Mesenchymal stem cell (in vitro differentiated cells and primary cell): ENCODE data around the gene LMF1.

Experiments used
- DNase-seq: peaks from one replicate; pipeline ENCODE4 v3.0.0-alpha.2; 2013
- H2AFZ ChIP-seq: one replicate; pipeline ENCODE4 v1.6.1; 2013; ENCODE audit warnings: low read depth, mild to moderate bottlenecking, control low read depth, inconsistent platforms, low read length, moderate library complexity
- H2AK5ac ChIP-seq: 2 replicates; pipeline ENCODE4 v1.6.1; 2013; ENCODE audit warnings: low read length, moderate library complexity, mild to moderate bottlenecking, inconsistent platforms; ENCODE audit not compliant: severe bottlenecking
- H2BK120ac ChIP-seq: one replicate; pipeline ENCODE4 v1.6.1; 2013; ENCODE audit warnings: low read depth, mild to moderate bottlenecking, inconsistent platforms, low read length, moderate library complexity
- H2BK12ac ChIP-seq, 2 experiments: one replicate each; pipeline ENCODE4 v1.6.1; 2013; ENCODE audit warnings: inconsistent platforms in 2 of 2, low read length in 2 of 2, mild to moderate bottlenecking in 2 of 2, moderate library complexity in 2 of 2, control low read depth in 1 of 2
- H2BK15ac ChIP-seq: one replicate; pipeline ENCODE4 v1.6.1; 2013; ENCODE audit warnings: mild to moderate bottlenecking, low read depth, inconsistent platforms; ENCODE audit not compliant: poor library complexity, severe bottlenecking
- H2BK5ac ChIP-seq: 2 replicates; pipeline ENCODE4 v1.6.1; 2013; ENCODE audit warnings: low read depth, mild to moderate bottlenecking, low read length, control low read depth, inconsistent platforms; ENCODE audit not compliant: poor library complexity, severe bottlenecking
- H3K14ac ChIP-seq, 2 experiments: one replicate each; pipeline ENCODE4 v1.6.1; 2013; ENCODE audit warnings: inconsistent platforms in 2 of 2, low read length in 2 of 2, control low read depth in 1 of 2, mild to moderate bottlenecking in 1 of 2, moderate library complexity in 1 of 2
- H3K18ac ChIP-seq, 2 experiments: one replicate each; pipeline ENCODE4 v1.6.1; 2013; ENCODE audit warnings: inconsistent platforms in 2 of 2, low read length in 2 of 2, control low read depth in 1 of 2, low read depth in 1 of 2, mild to moderate bottlenecking in 1 of 2
- H3K23ac ChIP-seq, 2 experiments: one replicate each; pipeline ENCODE4 v1.6.1; 2013; ENCODE audit warnings: inconsistent platforms in 2 of 2, low read length in 2 of 2, mild to moderate bottlenecking in 2 of 2, moderate library complexity in 2 of 2, control low read depth in 1 of 2
- H3K27ac ChIP-seq: 2 replicates; pipeline ENCODE4 v1.5.1; 2013; ENCODE audit warnings: mild to moderate bottlenecking, moderate library complexity, low read length, control low read depth, inconsistent platforms; ENCODE audit not compliant: poor library complexity, severe bottlenecking
- H3K27me3 ChIP-seq, 2 experiments: 2 replicates each; pipeline versions ENCODE4 v1.6.1 to v1.7.0; 2013; ENCODE audit warnings: low read length in 2 of 2, mild to moderate bottlenecking in 2 of 2, moderate library complexity in 2 of 2, control low read depth in 1 of 2, inconsistent platforms in 1 of 2; ENCODE audit not compliant: control insufficient read depth in 1 of 2, insufficient read depth in 1 of 2
- H3K36me3 ChIP-seq, 2 experiments: 2 replicates each; pipeline versions ENCODE4 v1.6.1 to v1.7.0; 2013; ENCODE audit warnings: low read length in 2 of 2, control low read depth in 1 of 2, inconsistent platforms in 1 of 2, low read depth in 1 of 2, mild to moderate bottlenecking in 1 of 2; ENCODE audit not compliant: insufficient read depth in 2 of 2, control insufficient read depth in 1 of 2
- H3K4ac ChIP-seq, 2 experiments: one replicate each; pipeline ENCODE4 v1.6.1; 2013; ENCODE audit warnings: inconsistent platforms in 2 of 2, low read length in 2 of 2, mild to moderate bottlenecking in 2 of 2, moderate library complexity in 2 of 2, control low read depth in 1 of 2, low read depth in 1 of 2
- H3K4me1 ChIP-seq: 2 replicates; pipeline ENCODE4 v1.6.1; 2013; ENCODE audit warnings: low read depth, low read length, control low read depth; ENCODE audit not compliant: control insufficient read depth, insufficient read depth
- H3K4me2 ChIP-seq: 2 replicates; pipeline ENCODE4 v1.6.1; 2013; ENCODE audit warnings: low read length, mild to moderate bottlenecking, inconsistent platforms; ENCODE audit not compliant: poor library complexity, severe bottlenecking
- H3K4me3 ChIP-seq, 2 experiments: 2 replicates each; pipeline versions ENCODE4 v1.5.1 to v1.7.0; 2013; ENCODE audit warnings: low read length in 2 of 2, mild to moderate bottlenecking in 2 of 2, control low read depth in 1 of 2, low read depth in 1 of 2; ENCODE audit not compliant: insufficient read depth in 1 of 2
- H3K79me1 ChIP-seq: replicated peaks from 2 replicates; pipeline ENCODE4 v1.6.1; 2013; ENCODE audit warnings: mild to moderate bottlenecking, control low read depth, low read length, inconsistent platforms; ENCODE audit not compliant: poor library complexity, severe bottlenecking
- H3K9ac ChIP-seq: 2 replicates; pipeline ENCODE4 v1.7.0; 2013; ENCODE audit warnings: mild to moderate bottlenecking, low read length, moderate library complexity
- H3K9me3 ChIP-seq: 2 replicates; pipeline ENCODE4 v1.7.0; 2013; ENCODE audit warnings: mild to moderate bottlenecking, low read length; ENCODE audit not compliant: control insufficient read depth
- H4K8ac ChIP-seq: one replicate; pipeline ENCODE4 v1.6.1; 2013; ENCODE audit warnings: inconsistent platforms, mild to moderate bottlenecking, low read length, moderate library complexity
- H4K91ac ChIP-seq: one replicate; pipeline ENCODE4 v1.6.1; 2013; ENCODE audit warnings: mild to moderate bottlenecking, low read length, inconsistent platforms
- WGBS: methylation state at CpG from one replicate; pipeline ENCODE4 v1.1.7; 2013; ENCODE audit warnings: mixed read lengths; 5-methylcytosine and 5-hydroxymethylcytosine counted together

The LMF1 gene

DNA sequence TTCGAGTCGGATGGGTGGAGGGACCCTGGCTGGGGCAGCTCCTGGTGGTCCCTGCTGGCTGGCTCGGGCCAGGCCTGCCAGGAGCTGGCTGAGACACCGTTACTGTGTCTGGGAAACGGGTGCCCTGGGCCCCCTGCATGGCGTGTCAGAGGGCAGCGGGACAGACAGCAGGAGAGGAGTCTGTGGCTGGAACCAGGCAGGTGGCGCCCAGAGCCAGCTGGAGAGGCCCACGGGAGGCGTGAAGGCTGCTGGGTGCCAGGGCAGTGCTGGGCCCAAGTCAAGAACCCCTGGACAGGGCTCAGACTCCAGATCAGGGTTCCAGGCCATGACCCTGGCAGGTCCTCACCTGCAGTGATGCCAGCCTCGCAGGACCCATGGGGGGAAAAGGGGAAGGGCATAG lies 27.4 kb upstream of the LMF1 start:
- H4K8ac ChIP-seq, result no peak overlapping the region
- no peaks in the 10 kb centered on the region for H3K36me3 ChIP-seq
- no peak overlapping the region for H3K14ac ChIP-seq
- H3K4me2 ChIP-seq, result no peak overlapping the region
- peaks cover 60 to 71% of the 10 kb centered on the region in 2 experiments for H3K27me3 ChIP-seq
- no peak overlapping the region for H3K4me3 ChIP-seq
- H3K9ac ChIP-seq, result no peak overlapping the region
- H4K91ac ChIP-seq, result no peak overlapping the region
- H2BK12ac ChIP-seq, result no peak overlapping the region
- H2BK5ac ChIP-seq, result no peak overlapping the region
- H2BK120ac ChIP-seq, result no peak overlapping the region
- no peak overlapping the region for H3K27ac ChIP-seq
- no peak overlapping the region for H2AK5ac ChIP-seq
- H3K18ac ChIP-seq, result no peak overlapping the region
- H3K23ac ChIP-seq, result no peak overlapping the region
- H2AFZ ChIP-seq, result no peak overlapping the region
- DNase-seq, result no peak
- WGBS, result 63% methylated on average over 11 of the region's 11 CpGs
- H3K4ac ChIP-seq, result no peak overlapping the region
- H3K9me3 ChIP-seq, result peaks cover 25% of the 10 kb centered on the region
- peaks cover 17% of the 10 kb centered on the region for H3K4me1 ChIP-seq
- peak overlapping the region; percentile 13 for H2BK15ac ChIP-seq
- no peaks in the 10 kb centered on the region for H3K79me1 ChIP-seq

DNA sequence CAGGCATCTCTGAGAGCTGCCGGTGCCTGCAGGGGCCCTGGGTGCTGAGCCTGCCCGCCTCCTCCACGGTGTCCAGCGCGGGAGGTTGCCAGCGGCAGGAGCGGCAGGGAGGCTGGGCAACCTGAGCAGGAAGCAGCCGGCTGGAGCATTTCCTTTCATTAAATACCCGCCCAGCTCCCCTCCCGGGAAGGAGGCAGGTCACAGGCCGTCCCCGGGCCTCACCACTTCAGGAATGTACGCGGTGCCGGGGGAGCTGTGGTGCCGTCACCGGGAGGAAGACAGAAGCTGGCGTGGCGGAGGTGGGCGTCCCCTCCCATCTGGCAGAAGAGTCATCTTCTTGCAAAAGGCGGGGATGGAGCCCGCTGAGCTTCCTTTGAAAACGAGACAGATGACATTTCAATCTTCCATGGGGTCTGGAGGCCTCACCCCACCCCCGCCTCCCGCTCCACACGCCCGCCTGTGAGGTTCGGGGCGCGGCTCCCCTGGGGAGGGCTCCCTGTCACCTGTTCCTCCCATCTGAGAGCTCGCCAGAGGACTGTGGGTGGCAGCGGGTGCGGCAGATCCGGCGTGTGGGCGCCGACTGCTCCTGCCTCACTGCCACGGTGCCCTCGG lies 26.8 kb upstream of the LMF1 start:
- Histone ChIP-seq H3K27me3 (peaks cover 60 to 68% of the 10 kb centered on the region in 2 experiments), H3K27ac (no peak overlapping the region)

DNA sequence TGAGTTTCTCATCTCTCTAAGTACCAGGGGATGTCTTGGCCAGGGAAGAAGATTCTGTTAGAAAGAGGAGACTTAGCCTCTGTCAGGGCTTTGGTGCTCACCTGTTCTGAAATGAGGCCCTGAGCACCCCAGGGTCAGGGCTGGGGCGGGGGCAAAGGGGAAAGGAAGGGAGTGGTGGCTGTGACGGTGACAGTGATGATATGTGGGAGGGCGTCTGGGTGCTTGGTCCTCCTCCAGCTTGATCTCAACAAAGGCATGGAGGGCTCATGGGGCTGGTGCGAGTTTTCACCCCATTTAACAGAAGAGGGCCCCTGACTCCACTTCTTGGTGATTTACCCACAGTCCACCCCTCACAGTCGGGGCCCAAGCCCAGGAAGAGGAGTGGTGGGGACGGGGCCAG lies 25.9 kb upstream of the LMF1 start:
- WGBS, result 43% methylated on average over 5 of the region's 6 CpGs
- H3K9me3 ChIP-seq, result peaks cover 27% of the 10 kb centered on the region
- H3K14ac ChIP-seq, result no peak overlapping the region
- H2BK12ac ChIP-seq, result no peak overlapping the region
- H2BK15ac ChIP-seq, result no peak overlapping the region
- no peak overlapping the region for H3K4ac ChIP-seq
- no peak overlapping the region for H3K27ac ChIP-seq
- peaks cover 7% of the 10 kb centered on the region for H3K4me1 ChIP-seq
- H4K8ac ChIP-seq, result no peak overlapping the region
- H4K91ac ChIP-seq, result no peak overlapping the region
- no peak overlapping the region for H3K23ac ChIP-seq
- no peak overlapping the region for H3K4me2 ChIP-seq
- no peak for DNase-seq
- H2AK5ac ChIP-seq, result no peak overlapping the region
- no peak overlapping the region for H3K4me3 ChIP-seq
- H3K79me1 ChIP-seq, result no peaks in the 10 kb centered on the region
- H2BK5ac ChIP-seq, result no peak overlapping the region
- H3K9ac ChIP-seq, result no peak overlapping the region
- H3K27me3 ChIP-seq, result peaks cover 60 to 65% of the 10 kb centered on the region in 2 experiments
- no peaks in the 10 kb centered on the region for H3K36me3 ChIP-seq
- H2AFZ ChIP-seq, result no peak overlapping the region
- no peak overlapping the region for H2BK120ac ChIP-seq
- H3K18ac ChIP-seq, result no peak overlapping the region

More for the DNA sequence above, 26.8 kb upstream of the LMF1 start:
- Histone ChIP-seq H3K4ac (no peak overlapping the region), H3K36me3 (no peaks in the 10 kb centered on the region), H3K4me3 (no peak overlapping the region), H3K9me3 (peaks cover 27% of the 10 kb centered on the region), H2AFZ (no peak overlapping the region), H2BK15ac (no peak overlapping the region), H3K9ac (no peak overlapping the region), H3K14ac (no peak overlapping the region), H3K23ac (no peak overlapping the region), H4K91ac (no peak overlapping the region), H2BK120ac (no peak overlapping the region), H2AK5ac (no peak overlapping the region), H4K8ac (no peak overlapping the region), H2BK12ac (no peak overlapping the region), H3K4me2 (no peak overlapping the region), H2BK5ac (no peak overlapping the region), H3K79me1 (no peaks in the 10 kb centered on the region), H3K4me1 (peaks cover 11% of the 10 kb centered on the region), H3K18ac (no peak overlapping the region)
- peak; percentile 40 for DNase-seq
- 77% methylated on average over 39 of the region's 39 CpGs for WGBS

GRCh38 chr16:995783-996182 lies 25.0 kb upstream of the LMF1 start:
- no peak overlapping the region for H2BK120ac ChIP-seq
- 67% methylated on average over 3 of the region's 3 CpGs for WGBS
- H2AFZ ChIP-seq, result no peak overlapping the region

More at GRCh38 chr16:995783-996182, 25.0 kb upstream of the LMF1 start:
- Histone ChIP-seq H3K27ac (no peak overlapping the region), H3K36me3 (no peaks in the 10 kb centered on the region), H4K91ac (no peak overlapping the region), H3K18ac (no peak overlapping the region), H4K8ac (no peak overlapping the region), H3K79me1 (no peaks in the 10 kb centered on the region), H2BK15ac (no peak overlapping the region), H3K4me1 (peaks cover 7% of the 10 kb centered on the region), H3K9me3 (peaks cover 27% of the 10 kb centered on the region), H3K14ac (no peak overlapping the region), H2AK5ac (no peak overlapping the region), H3K4me2 (no peak overlapping the region), H3K9ac (no peak overlapping the region), H3K4ac (no peak overlapping the region), H2BK5ac (no peak overlapping the region), H2BK12ac (no peak overlapping the region), H3K4me3 (no peak overlapping the region), H3K23ac (no peak overlapping the region), H3K27me3 (peaks cover 51 to 63% of the 10 kb centered on the region in 2 experiments)
- DNase-seq, result no peak
